ENCODE data around the gene OLFM1.

OLFM1 gene

GRCh38 chr9:135100241-135100681 is 12.8 kb downstream of the OLFM1 start:
- no peak for TF ChIP-seq CTCF (conservative IDR thresholded peaks at IDR 0.05; ENCODE audit: low read depth, low read length)
- no peak overlapping the region for H3K4me3 ChIP-seq (ENCODE audit: low read length)
- no peak for DNase-seq (ENCODE audit: low read depth)

GRCh38 chr9:135100725-135101410 is 13.4 kb downstream of the OLFM1 start:
- H3K4me3 ChIP-seq (ENCODE audit: low read length): no peak overlapping the region
- no peak for TF ChIP-seq CTCF (conservative IDR thresholded peaks at IDR 0.05; ENCODE audit: low read depth, low read length)
- no peak for DNase-seq (ENCODE audit: low read depth)

GRCh38 chr9:135101486-135101885 is 14.0 kb downstream of the OLFM1 start:
- no peak overlapping the region for H3K4me3 ChIP-seq (ENCODE audit: low read length)
- no peak for TF ChIP-seq CTCF (conservative IDR thresholded peaks at IDR 0.05; ENCODE audit: low read depth, low read length)
- DNase-seq (ENCODE audit: low read depth): no peak

GRCh38 chr9:135101926-135102325 is 14.5 kb downstream of the OLFM1 start:
- no peak for DNase-seq (ENCODE audit: low read depth)
- TF ChIP-seq CTCF (conservative IDR thresholded peaks at IDR 0.05; ENCODE audit: low read depth, low read length): no peak
- no peak overlapping the region for H3K4me3 ChIP-seq (ENCODE audit: low read length)

GRCh38 chr9:135102331-135102730 is 14.9 kb downstream of the OLFM1 start:
- DNase-seq (ENCODE audit: low read depth): no peak
- TF ChIP-seq CTCF (conservative IDR thresholded peaks at IDR 0.05; ENCODE audit: low read depth, low read length): no peak
- no peak overlapping the region for H3K4me3 ChIP-seq (ENCODE audit: low read length)

GRCh38 chr9:135103001-135103446 is 15.6 kb downstream of the OLFM1 start:
- no peak overlapping the region for H3K4me3 ChIP-seq (ENCODE audit: low read length)
- DNase-seq (ENCODE audit: low read depth): no peak

More at GRCh38 chr9:135103001-135103446, 15.6 kb downstream of the OLFM1 start:
- TF ChIP-seq CTCF (conservative IDR thresholded peaks at IDR 0.05; ENCODE audit: low read depth, low read length): no peak
